ENCODE results near the gene CHCHD10. TPM values are rescaled to one million over a fixed set of nuclear protein-coding genes. Genes with fewer than 3 reads are reported as not detected.

The CHCHD10 gene
- total RNA-seq, 1 experiment from 2014 or later, result 76.0 TPM

DNA sequence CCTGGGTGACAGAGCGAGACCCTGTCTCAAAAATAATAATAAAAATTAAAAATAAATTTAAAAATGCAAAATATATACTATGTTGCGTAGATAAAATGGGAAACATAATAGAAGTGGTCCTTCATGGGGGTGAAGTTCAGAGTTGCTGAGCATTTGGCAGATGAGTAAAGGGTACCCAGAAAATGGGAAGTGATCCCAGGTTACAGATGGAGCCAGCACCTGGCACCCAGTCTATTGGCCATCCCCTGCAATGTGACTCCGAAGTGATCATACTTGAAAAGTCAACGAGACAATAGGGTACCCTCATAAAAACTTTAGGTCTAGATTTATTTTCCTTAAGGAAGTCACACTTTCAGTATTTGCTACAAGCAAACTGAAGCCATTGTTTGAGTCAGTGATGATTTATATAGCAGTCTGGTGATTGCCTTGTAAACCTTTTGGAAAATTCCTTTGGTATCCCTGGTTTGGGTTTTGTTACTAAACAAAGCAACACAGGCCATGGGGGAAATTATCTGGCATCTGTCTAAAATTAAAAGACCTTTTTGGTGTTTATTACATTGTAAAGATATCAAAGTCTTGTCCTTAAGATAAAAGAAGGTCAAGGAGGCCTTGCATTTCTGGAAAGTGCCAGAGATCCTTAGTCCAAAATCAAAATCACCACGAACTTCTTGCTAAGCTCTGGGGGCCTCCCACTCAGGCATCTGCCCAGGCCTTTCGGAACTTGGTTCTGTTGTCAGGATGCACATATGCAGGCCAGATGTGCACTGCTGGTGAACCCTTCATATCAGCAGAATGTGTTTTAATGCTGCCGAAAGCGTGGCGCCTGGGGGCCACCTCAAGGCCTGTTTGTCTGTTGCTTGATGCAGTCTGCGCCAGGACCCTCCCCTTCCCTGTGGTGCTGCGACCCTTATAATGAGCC lies 23.3 kb upstream of the CHCHD10 start:
- in situ Hi-C loops (cut with HindIII; ENCODE audit: low pct_unique_long_range_greater_than_20kb, low sequenced_read_pairs), result no loop called here
- DNase-seq (ENCODE audit: low read depth, low spot score), result no peak

DNA sequence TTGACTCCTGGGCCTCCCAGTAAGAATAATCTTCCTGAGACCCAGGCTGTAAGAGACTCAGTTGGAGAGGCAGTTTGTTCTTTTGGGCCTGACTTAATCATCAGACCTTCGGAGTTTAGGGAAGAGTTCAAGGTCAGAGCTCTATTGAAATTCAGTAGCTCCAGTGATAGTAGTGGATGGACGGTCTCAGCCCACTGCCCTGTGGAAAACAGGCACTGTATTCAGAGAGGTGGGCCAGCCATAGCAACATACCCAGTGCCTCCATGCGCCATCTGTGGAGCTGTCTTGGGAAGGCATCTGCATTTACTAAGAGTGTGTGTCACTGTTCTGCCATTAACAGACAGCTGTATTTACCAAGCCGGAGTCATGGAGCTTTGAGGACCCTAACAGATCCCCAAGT lies 21.9 kb upstream of the CHCHD10 start:
- DNase-seq (ENCODE audit: low read depth, low spot score), result peak; percentile 57
- in situ Hi-C loops (cut with HindIII; ENCODE audit: low pct_unique_long_range_greater_than_20kb, low sequenced_read_pairs), result no loop called here

DNA sequence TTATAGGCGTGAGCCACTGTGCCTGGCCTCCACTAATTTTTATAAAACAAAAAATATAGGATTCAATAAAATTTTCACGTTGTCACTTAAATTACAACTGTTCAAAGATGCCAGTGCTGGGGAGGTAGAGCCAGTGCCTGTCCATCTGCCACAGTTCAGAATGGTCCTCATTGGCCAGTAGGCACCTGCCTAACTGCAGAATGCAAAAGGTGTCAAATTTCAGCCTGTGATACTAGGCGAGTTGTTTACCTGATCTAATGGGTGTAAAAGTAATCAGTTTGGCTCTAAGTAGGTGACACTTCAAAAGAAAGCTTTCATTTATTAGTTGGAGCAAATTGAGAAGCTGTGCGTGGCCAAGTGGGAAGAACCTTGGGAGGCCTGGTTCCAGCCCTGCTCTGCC lies 21.3 kb upstream of the CHCHD10 start:
- DNase-seq (ENCODE audit: low read depth, low spot score), result no peak
- in situ Hi-C loops (cut with HindIII; ENCODE audit: low pct_unique_long_range_greater_than_20kb, low sequenced_read_pairs), result no loop called here

DNA sequence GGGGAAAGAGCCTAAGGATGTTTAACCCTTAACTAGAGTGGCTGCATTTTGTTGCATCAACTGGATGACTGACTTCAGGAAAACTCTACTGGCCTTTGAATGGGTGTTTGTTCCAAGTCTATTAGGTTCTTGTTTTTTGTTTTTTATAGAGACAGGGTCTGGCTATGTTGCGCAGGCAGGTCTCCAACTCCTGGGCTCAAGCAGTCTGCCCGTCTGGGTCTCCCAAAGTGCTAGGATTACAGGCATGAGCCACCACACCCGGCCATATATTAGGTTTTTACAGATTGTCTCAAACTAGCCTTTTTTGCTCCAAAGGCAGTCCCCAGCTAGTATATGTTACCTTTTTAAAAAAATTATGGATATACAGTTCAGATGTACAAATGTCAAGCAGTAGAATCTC lies 20.1 kb upstream of the CHCHD10 start:
- in situ Hi-C loops (cut with HindIII; ENCODE audit: low pct_unique_long_range_greater_than_20kb, low sequenced_read_pairs), result no loop called here
- DNase-seq (ENCODE audit: low read depth, low spot score), result no peak

DNA sequence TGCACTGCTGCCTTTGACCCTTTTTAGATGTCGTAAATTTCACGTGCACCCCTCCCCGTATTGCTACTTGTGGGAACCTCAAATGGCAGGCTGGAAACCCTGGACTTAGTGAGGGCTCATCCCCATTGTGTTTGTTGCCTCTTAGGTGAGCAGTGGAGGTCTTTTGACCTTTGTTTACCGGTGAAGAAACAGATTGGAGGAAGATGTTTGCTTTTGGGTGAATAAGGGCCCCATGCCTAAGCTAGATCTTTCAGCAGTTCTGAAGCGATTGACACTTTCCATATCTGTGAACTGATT lies 19.8 kb upstream of the CHCHD10 start:
- in situ Hi-C loops (cut with HindIII; ENCODE audit: low pct_unique_long_range_greater_than_20kb, low sequenced_read_pairs), result no loop called here
- DNase-seq (ENCODE audit: low read depth, low spot score), result no peak

DNA sequence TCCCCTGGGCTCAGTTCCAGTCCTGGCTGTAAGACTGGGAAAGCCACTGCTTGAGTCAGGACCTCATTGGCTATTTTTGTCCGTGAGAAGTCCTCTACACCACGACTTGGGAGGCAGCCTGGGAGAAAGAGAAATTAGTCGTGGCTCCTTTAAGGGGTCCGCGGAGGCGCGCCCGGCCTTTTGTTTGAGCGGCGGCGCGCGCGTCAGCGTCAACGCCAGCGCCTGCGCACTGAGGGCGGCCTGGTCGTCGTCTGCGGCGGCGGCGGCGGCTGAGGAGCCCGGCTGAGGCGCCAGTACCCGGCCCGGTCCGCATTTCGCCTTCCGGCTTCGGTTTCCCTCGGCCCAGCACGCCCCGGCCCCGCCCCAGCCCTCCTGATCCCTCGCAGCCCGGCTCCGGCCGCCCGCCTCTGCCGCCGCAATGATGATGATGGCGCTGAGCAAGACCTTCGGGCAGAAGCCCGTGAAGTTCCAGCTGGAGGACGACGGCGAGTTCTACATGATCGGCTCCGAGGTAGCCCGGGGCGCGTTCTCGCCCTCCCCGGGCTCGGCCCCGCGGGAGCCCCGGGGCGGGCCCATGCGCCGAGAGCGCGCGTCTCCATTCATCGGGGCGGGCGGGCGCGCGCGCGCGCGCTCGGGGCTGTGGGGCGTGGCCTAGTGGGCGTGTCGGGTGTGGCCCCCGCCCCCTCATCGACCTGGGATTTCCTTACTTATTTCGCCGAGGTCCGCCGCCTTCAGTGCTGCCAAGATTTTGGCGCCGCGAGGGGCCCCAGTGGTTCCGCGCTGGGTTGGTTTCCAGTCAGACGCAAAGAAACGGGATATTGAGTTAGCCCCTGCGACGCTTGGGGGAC lies 19.2 kb upstream of the CHCHD10 start, which contains the start of gene SMARCB1:
Gene SMARCB1 (plus strand): TSS at position 215 of the 848 bp plus-strand sequence. CDS start 204 bp downstream, at position 419.
- in situ Hi-C loops (cut with HindIII; ENCODE audit: low pct_unique_long_range_greater_than_20kb, low sequenced_read_pairs), result no loop called here
- peak; percentile 86 for DNase-seq (ENCODE audit: low read depth, low spot score)

DNA sequence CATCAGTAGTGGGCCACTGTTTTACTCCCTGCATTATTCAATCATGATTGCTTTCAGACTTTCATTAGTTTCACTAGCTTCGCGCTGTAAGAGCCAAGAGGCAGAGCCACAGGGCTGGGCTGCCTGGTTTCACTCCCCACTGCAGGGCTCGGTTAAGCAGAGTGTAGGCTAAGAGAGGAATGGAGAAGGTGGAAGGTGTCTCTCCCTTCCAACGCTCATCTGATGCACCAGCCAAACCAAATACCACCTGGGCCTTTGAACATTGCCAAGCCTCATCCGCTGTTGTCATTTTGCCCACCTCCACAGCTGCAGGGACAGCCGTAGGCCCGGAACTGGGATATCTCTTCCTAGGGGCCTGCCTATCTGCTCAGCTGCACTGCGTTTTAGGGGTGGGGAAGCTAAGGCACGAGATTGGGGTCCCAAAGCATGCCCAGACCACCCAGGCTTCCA lies 18.5 kb upstream of the CHCHD10 start:
- in situ Hi-C loops (cut with HindIII; ENCODE audit: low pct_unique_long_range_greater_than_20kb, low sequenced_read_pairs), result no loop called here
- DNase-seq (ENCODE audit: low read depth, low spot score), result no peak

DNA sequence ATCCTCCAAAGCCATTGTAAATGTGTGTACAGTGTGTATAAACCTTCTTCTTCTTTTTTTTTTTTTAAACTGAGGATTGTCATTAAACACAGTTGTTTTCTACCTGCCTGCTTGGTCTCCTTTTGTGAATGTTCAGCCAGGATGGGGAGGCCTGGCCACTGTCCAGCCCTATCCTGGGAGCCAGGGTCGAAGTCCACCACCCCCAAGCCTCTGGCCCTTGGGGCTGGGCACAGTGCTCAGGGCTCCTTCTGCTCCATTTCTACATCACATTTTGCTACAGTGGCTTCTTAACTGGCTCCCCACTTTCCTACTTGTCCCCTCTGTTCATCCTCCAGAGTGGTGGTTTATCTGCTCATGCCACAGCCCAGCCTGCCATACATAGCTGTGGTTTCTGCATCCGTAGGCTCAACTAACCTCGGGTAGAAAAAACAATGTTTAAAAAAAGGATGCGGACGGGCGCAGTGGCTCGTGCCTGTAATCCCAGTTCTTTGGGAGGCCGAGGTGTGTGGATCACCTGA lies 16.5 kb upstream of the CHCHD10 start:
- in situ Hi-C loops (cut with HindIII; ENCODE audit: low pct_unique_long_range_greater_than_20kb, low sequenced_read_pairs), result no loop called here

GRCh38 chr22:23783265-23784150 lies 15.7 kb upstream of the CHCHD10 start:
- in situ Hi-C loops (cut with HindIII; ENCODE audit: low pct_unique_long_range_greater_than_20kb, low sequenced_read_pairs), result no loop called here
- DNase-seq (ENCODE audit: low read depth, low spot score), result no peak

More for the DNA sequence above, 16.5 kb upstream of the CHCHD10 start:
- DNase-seq (ENCODE audit: low read depth, low spot score), result no peak

GRCh38 chr22:23782703-23783102 lies 14.9 kb upstream of the CHCHD10 start:
- in situ Hi-C loops (cut with HindIII; ENCODE audit: low pct_unique_long_range_greater_than_20kb, low sequenced_read_pairs), result no loop called here
- no peak for DNase-seq (ENCODE audit: low read depth, low spot score)

- in situ Hi-C loops (cut with HindIII; ENCODE audit: low pct_unique_long_range_greater_than_20kb, low sequenced_read_pairs), result no loop called here
- no peak for DNase-seq (ENCODE audit: low read depth, low spot score)
These were observed 14.5 kb upstream of the CHCHD10 start for GRCh38 chr22:23782252-23782651.

GRCh38 chr22:23781511-23782183 lies 13.9 kb upstream of the CHCHD10 start:
- in situ Hi-C loops (cut with HindIII; ENCODE audit: low pct_unique_long_range_greater_than_20kb, low sequenced_read_pairs), result no loop called here
- no peak for DNase-seq (ENCODE audit: low read depth, low spot score)

DNA sequence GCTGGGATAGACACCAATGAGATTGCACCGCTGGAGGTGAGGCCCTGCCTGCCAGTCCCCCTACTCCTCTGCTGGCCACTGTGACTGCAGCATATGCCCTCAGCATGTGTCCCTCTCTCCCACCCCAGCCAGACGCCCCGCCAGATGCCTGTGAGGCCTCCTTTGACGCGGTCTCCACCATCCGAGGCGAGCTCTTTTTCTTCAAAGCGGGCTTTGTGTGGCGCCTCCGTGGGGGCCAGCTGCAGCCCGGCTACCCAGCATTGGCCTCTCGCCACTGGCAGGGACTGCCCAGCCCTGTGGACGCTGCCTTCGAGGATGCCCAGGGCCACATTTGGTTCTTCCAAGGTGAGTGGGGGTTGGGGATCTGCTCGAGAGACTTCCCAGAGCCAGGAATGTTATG lies 13.3 kb upstream of the CHCHD10 start:
- no peak for DNase-seq (ENCODE audit: low read depth, low spot score)
- in situ Hi-C loops (cut with HindIII; ENCODE audit: low pct_unique_long_range_greater_than_20kb, low sequenced_read_pairs), result no loop called here

DNA sequence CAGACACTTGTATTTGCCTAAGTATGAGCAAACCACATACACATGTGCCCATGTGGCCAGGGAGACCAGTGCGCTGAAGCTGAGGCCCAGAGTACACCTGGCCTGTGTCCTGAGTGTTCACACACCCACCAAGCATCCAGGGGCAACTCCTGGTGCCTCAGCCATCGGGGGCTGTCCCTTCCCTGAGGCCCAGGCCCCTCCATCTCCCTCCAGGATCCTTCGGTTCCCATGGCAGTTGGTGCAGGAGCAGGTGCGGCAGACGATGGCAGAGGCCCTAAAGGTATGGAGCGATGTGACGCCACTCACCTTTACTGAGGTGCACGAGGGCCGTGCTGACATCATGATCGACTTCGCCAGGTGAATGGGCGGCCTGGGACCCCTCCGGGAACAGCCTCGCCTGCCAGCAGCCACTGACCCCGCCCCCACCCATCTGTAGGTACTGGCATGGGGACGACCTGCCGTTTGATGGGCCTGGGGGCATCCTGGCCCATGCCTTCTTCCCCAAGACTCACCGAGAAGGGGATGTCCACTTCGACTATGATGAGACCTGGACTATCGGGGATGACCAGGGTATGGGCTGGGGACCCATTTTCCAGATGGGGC lies 12.5 kb upstream of the CHCHD10 start:
- DNase-seq (ENCODE audit: low read depth, low spot score), result no peak
- in situ Hi-C loops (cut with HindIII; ENCODE audit: low pct_unique_long_range_greater_than_20kb, low sequenced_read_pairs), result no loop called here

DNA sequence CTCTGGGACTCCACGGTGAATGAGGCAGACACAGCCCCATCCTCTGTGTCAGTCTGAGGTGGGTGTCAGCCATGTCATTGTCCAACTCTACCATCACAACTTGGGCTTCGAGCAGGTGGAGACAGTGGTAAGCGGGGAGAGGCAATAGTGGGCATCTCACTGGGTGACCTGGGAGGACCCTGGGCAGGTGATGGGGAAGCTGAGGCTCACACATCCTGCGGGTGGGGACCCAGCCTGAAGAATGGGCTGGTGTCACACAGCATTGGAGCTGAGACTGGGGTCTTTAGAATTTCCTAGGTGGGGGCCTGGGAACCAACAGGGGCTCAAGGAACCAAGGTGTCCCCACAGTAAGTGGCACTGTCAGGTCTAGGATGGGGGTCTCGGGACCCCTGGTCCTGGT lies 12.0 kb upstream of the CHCHD10 start:
- in situ Hi-C loops (cut with HindIII; ENCODE audit: low pct_unique_long_range_greater_than_20kb, low sequenced_read_pairs), result no loop called here
- no peak for DNase-seq (ENCODE audit: low read depth, low spot score)

- DNase-seq (ENCODE audit: low read depth, low spot score), result no peak
- in situ Hi-C loops (cut with HindIII; ENCODE audit: low pct_unique_long_range_greater_than_20kb, low sequenced_read_pairs), result no loop called here
These were observed 11.3 kb upstream of the CHCHD10 start for GRCh38 chr22:23779083-23779482.

GRCh38 chr22:23778577-23778900 lies 10.8 kb upstream of the CHCHD10 start:
- DNase-seq (ENCODE audit: low read depth, low spot score), result no peak
- in situ Hi-C loops (cut with HindIII; ENCODE audit: low pct_unique_long_range_greater_than_20kb, low sequenced_read_pairs), result no loop called here

Measured in SK-MEL-5 (cell line).